Measurements from ENCODE around the gene REELD1. TPM values are rescaled to one million over a fixed set of nuclear protein-coding genes. Genes with fewer than 3 reads are reported as not detected.

Gene REELD1
- total RNA-seq, 1 donor = not detected

DNA sequence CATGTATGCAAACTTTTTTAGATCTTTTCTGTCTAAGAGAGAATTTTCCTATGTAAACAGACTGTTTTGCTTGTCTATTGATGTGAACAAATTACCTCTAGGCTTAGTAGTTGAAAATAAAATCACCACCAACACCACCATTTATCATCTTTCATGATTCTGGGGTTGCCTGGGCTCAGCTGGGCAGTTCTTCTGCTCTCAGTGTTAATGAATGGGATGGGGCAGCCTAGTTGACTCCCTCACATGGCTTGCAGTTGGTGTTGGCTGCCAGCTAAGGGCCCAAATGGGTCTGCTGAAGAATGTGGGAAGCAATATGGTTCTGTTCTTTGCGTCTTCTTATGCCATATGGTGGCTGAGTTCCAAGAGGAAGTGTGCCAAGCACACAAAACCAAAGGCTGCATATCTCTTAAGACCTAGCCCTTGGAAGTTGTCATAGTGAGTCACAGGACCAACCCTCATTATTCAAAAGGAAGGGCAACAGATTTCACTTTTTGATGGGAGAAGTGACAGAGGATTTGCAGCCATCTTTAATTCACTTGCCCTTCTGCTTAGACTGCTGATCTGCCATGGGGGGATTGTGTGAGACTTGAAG lies 17.9 kb downstream of the REELD1 start:
- H3K79me2 ChIP-seq (ENCODE audit: insufficient read depth, low read length) = no peaks in the 10 kb centered on the region
- no peak overlapping the region for H3K4me3 ChIP-seq (ENCODE audit: insufficient read depth, low read length)
- H4K20me1 ChIP-seq (ENCODE audit: insufficient read depth, low read length) = no peaks in the 10 kb centered on the region
- no peak overlapping the region for H3K4me2 ChIP-seq (ENCODE audit: insufficient read depth, low read length)
- H3K27me3 ChIP-seq (ENCODE audit: insufficient read depth, low read length) = peaks cover 6% of the 10 kb centered on the region
- no peaks in the 10 kb centered on the region for H3K9me3 ChIP-seq (ENCODE audit: low read depth, low read length)
- H2AFZ ChIP-seq (ENCODE audit: low read length) = no peak overlapping the region
- TF ChIP-seq, protein P1, sequence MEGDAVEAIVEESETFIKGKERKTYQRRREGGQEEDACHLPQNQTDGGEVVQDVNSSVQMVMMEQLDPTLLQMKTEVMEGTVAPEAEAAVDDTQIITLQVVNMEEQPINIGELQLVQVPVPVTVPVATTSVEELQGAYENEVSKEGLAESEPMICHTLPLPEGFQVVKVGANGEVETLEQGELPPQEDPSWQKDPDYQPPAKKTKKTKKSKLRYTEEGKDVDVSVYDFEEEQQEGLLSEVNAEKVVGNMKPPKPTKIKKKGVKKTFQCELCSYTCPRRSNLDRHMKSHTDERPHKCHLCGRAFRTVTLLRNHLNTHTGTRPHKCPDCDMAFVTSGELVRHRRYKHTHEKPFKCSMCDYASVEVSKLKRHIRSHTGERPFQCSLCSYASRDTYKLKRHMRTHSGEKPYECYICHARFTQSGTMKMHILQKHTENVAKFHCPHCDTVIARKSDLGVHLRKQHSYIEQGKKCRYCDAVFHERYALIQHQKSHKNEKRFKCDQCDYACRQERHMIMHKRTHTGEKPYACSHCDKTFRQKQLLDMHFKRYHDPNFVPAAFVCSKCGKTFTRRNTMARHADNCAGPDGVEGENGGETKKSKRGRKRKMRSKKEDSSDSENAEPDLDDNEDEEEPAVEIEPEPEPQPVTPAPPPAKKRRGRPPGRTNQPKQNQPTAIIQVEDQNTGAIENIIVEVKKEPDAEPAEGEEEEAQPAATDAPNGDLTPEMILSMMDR (IDR thresholded peaks at IDR 0.05; ENCODE audit: extremely low read depth, low read depth, low read length) = no peak
- H3K36me3 ChIP-seq (ENCODE audit: insufficient read depth, low read length) = no peaks in the 10 kb centered on the region
- H3K27ac ChIP-seq (ENCODE audit: low read depth, low read length) = no peak overlapping the region
- no peaks in the 10 kb centered on the region for H3K4me1 ChIP-seq (ENCODE audit: insufficient read depth, low read length)
- DNase-seq (ENCODE audit: insufficient read length, low spot score, missing footprints) = no peak

GRCh38 chr4:146235654-146236177 lies 21.4 kb downstream of the REELD1 start:
- no peaks in the 10 kb centered on the region for H3K4me1 ChIP-seq (ENCODE audit: insufficient read depth, low read length)
- H3K36me3 ChIP-seq (ENCODE audit: insufficient read depth, low read length) = no peaks in the 10 kb centered on the region
- TF ChIP-seq, protein P1 (IDR thresholded peaks at IDR 0.05; ENCODE audit: extremely low read depth, low read depth, low read length) = no peak
- DNase-seq (ENCODE audit: insufficient read length, low spot score, missing footprints) = no peak
- no peaks in the 10 kb centered on the region for H3K79me2 ChIP-seq (ENCODE audit: insufficient read depth, low read length)
- no peaks in the 10 kb centered on the region for H4K20me1 ChIP-seq (ENCODE audit: insufficient read depth, low read length)
- H3K27me3 ChIP-seq (ENCODE audit: insufficient read depth, low read length) = no peaks in the 10 kb centered on the region
- no peaks in the 10 kb centered on the region for H3K9me3 ChIP-seq (ENCODE audit: low read depth, low read length)
- no peak overlapping the region for H3K4me3 ChIP-seq (ENCODE audit: insufficient read depth, low read length)
- no peak overlapping the region for H2AFZ ChIP-seq (ENCODE audit: low read length)
- no peak overlapping the region for H3K27ac ChIP-seq (ENCODE audit: low read depth, low read length)
- H3K4me2 ChIP-seq (ENCODE audit: insufficient read depth, low read length) = no peak overlapping the region

- no peak overlapping the region for H3K27ac ChIP-seq (ENCODE audit: low read depth, low read length)
- H3K4me3 ChIP-seq (ENCODE audit: insufficient read depth, low read length) = no peak overlapping the region
- DNase-seq (ENCODE audit: insufficient read length, low spot score, missing footprints) = no peak
- H3K79me2 ChIP-seq (ENCODE audit: insufficient read depth, low read length) = no peaks in the 10 kb centered on the region
- H3K9me3 ChIP-seq (ENCODE audit: low read depth, low read length) = no peaks in the 10 kb centered on the region
- H3K27me3 ChIP-seq (ENCODE audit: insufficient read depth, low read length) = no peaks in the 10 kb centered on the region
- no peak overlapping the region for H3K4me2 ChIP-seq (ENCODE audit: insufficient read depth, low read length)
- no peaks in the 10 kb centered on the region for H3K36me3 ChIP-seq (ENCODE audit: insufficient read depth, low read length)
- no peaks in the 10 kb centered on the region for H4K20me1 ChIP-seq (ENCODE audit: insufficient read depth, low read length)
- peaks cover 3% of the 10 kb centered on the region for H3K4me1 ChIP-seq (ENCODE audit: insufficient read depth, low read length)
- TF ChIP-seq, protein P1 (IDR thresholded peaks at IDR 0.05; ENCODE audit: extremely low read depth, low read depth, low read length) = no peak
- no peak overlapping the region for H2AFZ ChIP-seq (ENCODE audit: low read length)
Observed at GRCh38 chr4:146236216-146236615, 21.9 kb downstream of the REELD1 start.

GRCh38 chr4:146237092-146237491 lies 22.8 kb downstream of the REELD1 start:
- H3K79me2 ChIP-seq (ENCODE audit: insufficient read depth, low read length) = no peaks in the 10 kb centered on the region
- H3K9me3 ChIP-seq (ENCODE audit: low read depth, low read length) = no peaks in the 10 kb centered on the region
- no peak overlapping the region for H3K4me3 ChIP-seq (ENCODE audit: insufficient read depth, low read length)
- no peaks in the 10 kb centered on the region for H4K20me1 ChIP-seq (ENCODE audit: insufficient read depth, low read length)
- H3K4me2 ChIP-seq (ENCODE audit: insufficient read depth, low read length) = no peak overlapping the region
- no peak overlapping the region for H2AFZ ChIP-seq (ENCODE audit: low read length)
- H3K27ac ChIP-seq (ENCODE audit: low read depth, low read length) = no peak overlapping the region
- TF ChIP-seq, protein P1 (IDR thresholded peaks at IDR 0.05; ENCODE audit: extremely low read depth, low read depth, low read length) = no peak
- no peaks in the 10 kb centered on the region for H3K27me3 ChIP-seq (ENCODE audit: insufficient read depth, low read length)
- no peak for DNase-seq (ENCODE audit: insufficient read length, low spot score, missing footprints)
- H3K36me3 ChIP-seq (ENCODE audit: insufficient read depth, low read length) = no peaks in the 10 kb centered on the region
- H3K4me1 ChIP-seq (ENCODE audit: insufficient read depth, low read length) = peaks cover 10% of the 10 kb centered on the region

Data from osteoblast (primary cell).